ENCODE measurements around the gene CYP27B1. TPM values are rescaled to one million over a fixed set of nuclear protein-coding genes. Genes with fewer than 3 reads are reported as not detected.

The CYP27B1 gene
- total RNA-seq, 2 experiments from 2014 or later, result 6.9 to 7.1 TPM

- H3K36me3 ChIP-seq (ENCODE audit: insufficient read depth, low read length), result no peaks in the 10 kb centered on the region
- H3K4me1 ChIP-seq (ENCODE audit: insufficient read depth, low read length, poor library complexity, severe bottlenecking), result peaks cover 28% of the 10 kb centered on the region
- BruUV-seq (replicated peaks), result no TSS peak
- H3K4me3 ChIP-seq (ENCODE audit: low read depth, low read length, poor library complexity, severe bottlenecking), result no peak overlapping the region
- H2AFZ ChIP-seq (ENCODE audit: low read length), result no peak overlapping the region
- no peak for DNase-seq (ENCODE audit: low spot score)
- H4K20me1 ChIP-seq (ENCODE audit: insufficient read depth, low read length), result no peaks in the 10 kb centered on the region
- intact Hi-C loops (cut with micrococcal nuclease; ENCODE audit: unreplicated experiment), result no loop called here
- no peak overlapping the region for H3K4me2 ChIP-seq (ENCODE audit: low read length)
- CTCF ChIA-PET (ENCODE audit: unreplicated experiment), result no interaction called here
- POLR2A ChIA-PET, result no interaction called here
- no peaks in the 10 kb centered on the region for H3K79me2 ChIP-seq (ENCODE audit: insufficient read depth, low read depth, low read length)
- H3K9me2 ChIP-seq (ENCODE audit: insufficient read depth, low read length), result no peaks in the 10 kb centered on the region
- H3K27ac ChIP-seq (ENCODE audit: low read depth, low read length, poor library complexity, severe bottlenecking), result no peak overlapping the region
- H3K9me3 ChIP-seq (ENCODE audit: low read length), result no peaks in the 10 kb centered on the region
- TF ChIP-seq CTCF (conservative IDR thresholded peaks at IDR 0.05; ENCODE audit: low read length) (no peak), EZH2phosphoT487 (IDR thresholded peaks at IDR 0.05; ENCODE audit: borderline replicate concordance, low read depth, low read length) (no peak)
Measured at GRCh38 chr12:57777367-57777766, 10.5 kb upstream of the CYP27B1 start.

GRCh38 chr12:57776247-57776587, 9.3 kb upstream of the CYP27B1 start:
- ChIA-PET CTCF (ENCODE audit: unreplicated experiment) (no interaction called here), POLR2A (no interaction called here)
- Histone ChIP-seq H3K4me3 (ENCODE audit: low read depth, low read length, poor library complexity, severe bottlenecking) (no peak overlapping the region), H3K9me2 (ENCODE audit: insufficient read depth, low read length) (no peaks in the 10 kb centered on the region), H3K27ac (ENCODE audit: low read depth, low read length, poor library complexity, severe bottlenecking) (no peak overlapping the region), H3K79me2 (ENCODE audit: insufficient read depth, low read depth, low read length) (peaks cover 4% of the 10 kb centered on the region; the same call in 1 of the 2 replicates), H3K36me3 (ENCODE audit: insufficient read depth, low read length) (no peaks in the 10 kb centered on the region), H3K9me3 (ENCODE audit: low read length) (no peaks in the 10 kb centered on the region), H3K4me1 (ENCODE audit: insufficient read depth, low read length, poor library complexity, severe bottlenecking) (peaks cover 19% of the 10 kb centered on the region), H3K4me2 (ENCODE audit: low read length) (no peak overlapping the region), H2AFZ (ENCODE audit: low read length) (no peak overlapping the region), H4K20me1 (ENCODE audit: insufficient read depth, low read length) (no peaks in the 10 kb centered on the region)
- intact Hi-C loops (cut with micrococcal nuclease; ENCODE audit: unreplicated experiment), result no loop called here
- no peak for DNase-seq (ENCODE audit: low spot score)
- no TSS peak for BruUV-seq (replicated peaks)
- TF ChIP-seq CTCF (conservative IDR thresholded peaks at IDR 0.05; ENCODE audit: low read length) (0 out of 2 replicates have a peak, but pooled peaks have one; percentile 10), EZH2phosphoT487 (IDR thresholded peaks at IDR 0.05; ENCODE audit: borderline replicate concordance, low read depth, low read length) (no peak)

GRCh38 chr12:57775563-57776246, 8.8 kb upstream of the CYP27B1 start:
- intact Hi-C loops (cut with micrococcal nuclease; ENCODE audit: unreplicated experiment), result no loop called here
- no peak overlapping the region for H3K4me2 ChIP-seq (ENCODE audit: low read length)
- H3K79me2 ChIP-seq (ENCODE audit: insufficient read depth, low read depth, low read length), result peaks cover 9% of the 10 kb centered on the region; the same call in 1 of the 2 replicates
- ChIA-PET POLR2A (interaction anchor here (0.8 kb wide), 1 partner anchor 19 kb away, joined by 4 read pairs; no protein-coding TSS in a partner anchor), CTCF (ENCODE audit: unreplicated experiment) (no interaction called here)
- H3K4me1 ChIP-seq (ENCODE audit: insufficient read depth, low read length, poor library complexity, severe bottlenecking), result peaks cover 22% of the 10 kb centered on the region
- no peak overlapping the region for H3K27ac ChIP-seq (ENCODE audit: low read depth, low read length, poor library complexity, severe bottlenecking)
- H2AFZ ChIP-seq (ENCODE audit: low read length), result no peak overlapping the region
- H3K9me3 ChIP-seq (ENCODE audit: low read length), result no peaks in the 10 kb centered on the region
- H3K4me3 ChIP-seq (ENCODE audit: low read depth, low read length, poor library complexity, severe bottlenecking), result no peak overlapping the region
- H3K36me3 ChIP-seq (ENCODE audit: insufficient read depth, low read length), result peaks cover 2% of the 10 kb centered on the region; the same call in 1 of the 2 replicates
- no TSS peak for BruUV-seq (replicated peaks)
- DNase-seq (ENCODE audit: low spot score), result peak; percentile 44
- H3K9me2 ChIP-seq (ENCODE audit: insufficient read depth, low read length), result no peaks in the 10 kb centered on the region
- TF ChIP-seq CTCF (conservative IDR thresholded peaks at IDR 0.05; ENCODE audit: low read length), result peak; percentile 67
- no peak for TF ChIP-seq EZH2phosphoT487 (IDR thresholded peaks at IDR 0.05; ENCODE audit: borderline replicate concordance, low read depth, low read length)
- no peaks in the 10 kb centered on the region for H4K20me1 ChIP-seq (ENCODE audit: insufficient read depth, low read length)
